NB4 (cell line): ENCODE data around the gene WNT7B.

Source experiments
- CTCF ChIP-seq: IDR thresholded peaks from one replicate; pipeline ENCODE4 v1.5.1; 2012; ENCODE audit warnings: low read depth, low read length
- POLR2A ChIP-seq: IDR thresholded peaks from 2 replicates; pipeline ENCODE4 v1.6.1; 2011; ENCODE audit warnings: mild to moderate bottlenecking; ENCODE audit not compliant: insufficient read length; ENCODE audit errors: extremely low read depth

- TF ChIP-seq POLR2A (no peak), CTCF (no peak)
Measured at GRCh38 chr22:45993143-45993692, 16.3 kb upstream of the WNT7B start.
